ENCODE results near the gene SLC6A5. TPM values are rescaled to one million over a fixed set of nuclear protein-coding genes. Genes with fewer than 3 reads are reported as not detected.

SLC6A5 gene
- total RNA-seq, 1 experiment from 2014 or later, result not detected

DNA sequence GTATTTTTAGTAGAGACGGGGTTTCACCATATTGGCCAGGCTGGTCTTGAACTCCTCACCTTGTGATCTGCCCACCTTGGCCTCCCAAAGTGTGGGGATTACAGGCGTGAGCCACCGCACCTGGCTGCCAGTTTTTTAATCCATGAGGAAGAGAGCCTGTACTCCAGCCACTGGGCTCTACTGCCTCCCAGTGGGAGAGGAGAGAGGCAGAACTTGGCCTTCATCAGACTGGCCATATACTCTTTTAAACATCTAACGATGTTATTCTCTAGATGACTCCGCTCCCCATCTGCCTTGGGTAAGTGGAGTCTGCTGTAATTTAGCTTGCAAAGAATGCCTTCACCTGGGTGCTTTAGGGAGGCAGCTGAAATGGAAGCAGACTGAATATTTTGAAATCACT is 34.6 kb downstream of the SLC6A5 start:
- H3K27me3 ChIP-seq (replicated peaks; ENCODE audit: insufficient read depth, low read depth, low read length, poor library complexity), result no peaks in the 10 kb centered on the region
- no peak for TF ChIP-seq EZH2 (IDR thresholded peaks at IDR 0.05; ENCODE audit: borderline replicate concordance, low read depth, low read length, poor library complexity, severe bottlenecking)
- TF ChIP-seq, protein P1, sequence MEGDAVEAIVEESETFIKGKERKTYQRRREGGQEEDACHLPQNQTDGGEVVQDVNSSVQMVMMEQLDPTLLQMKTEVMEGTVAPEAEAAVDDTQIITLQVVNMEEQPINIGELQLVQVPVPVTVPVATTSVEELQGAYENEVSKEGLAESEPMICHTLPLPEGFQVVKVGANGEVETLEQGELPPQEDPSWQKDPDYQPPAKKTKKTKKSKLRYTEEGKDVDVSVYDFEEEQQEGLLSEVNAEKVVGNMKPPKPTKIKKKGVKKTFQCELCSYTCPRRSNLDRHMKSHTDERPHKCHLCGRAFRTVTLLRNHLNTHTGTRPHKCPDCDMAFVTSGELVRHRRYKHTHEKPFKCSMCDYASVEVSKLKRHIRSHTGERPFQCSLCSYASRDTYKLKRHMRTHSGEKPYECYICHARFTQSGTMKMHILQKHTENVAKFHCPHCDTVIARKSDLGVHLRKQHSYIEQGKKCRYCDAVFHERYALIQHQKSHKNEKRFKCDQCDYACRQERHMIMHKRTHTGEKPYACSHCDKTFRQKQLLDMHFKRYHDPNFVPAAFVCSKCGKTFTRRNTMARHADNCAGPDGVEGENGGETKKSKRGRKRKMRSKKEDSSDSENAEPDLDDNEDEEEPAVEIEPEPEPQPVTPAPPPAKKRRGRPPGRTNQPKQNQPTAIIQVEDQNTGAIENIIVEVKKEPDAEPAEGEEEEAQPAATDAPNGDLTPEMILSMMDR (conservative IDR thresholded peaks at IDR 0.05; ENCODE audit: low read depth, low read length), result no peak
- no peaks in the 10 kb centered on the region for H3K36me3 ChIP-seq (ENCODE audit: insufficient read depth, low read length, poor library complexity, severe bottlenecking)
- no peak overlapping the region for H3K4me3 ChIP-seq (ENCODE audit: low read depth, low read length, poor library complexity, severe bottlenecking)
- no peaks in the 10 kb centered on the region for H3K4me1 ChIP-seq (ENCODE audit: insufficient read depth, low read length, poor library complexity, severe bottlenecking)
- H3K27ac ChIP-seq (ENCODE audit: low read depth, low read length, poor library complexity, severe bottlenecking), result no peak overlapping the region
- intact Hi-C loops (cut with micrococcal nuclease; ENCODE audit: unreplicated experiment), result no loop called here
- no peak for DNase-seq (ENCODE audit: low spot score)
- no peaks in the 10 kb centered on the region for H3K9me3 ChIP-seq (ENCODE audit: low read depth, low read length, poor library complexity, severe bottlenecking)
- CTCF ChIA-PET, result no interaction called here
- no TSS peak for BruUV-seq (replicated peaks)
- POLR2A ChIA-PET (ENCODE audit: low non-redundant PET), result no interaction called here

DNA sequence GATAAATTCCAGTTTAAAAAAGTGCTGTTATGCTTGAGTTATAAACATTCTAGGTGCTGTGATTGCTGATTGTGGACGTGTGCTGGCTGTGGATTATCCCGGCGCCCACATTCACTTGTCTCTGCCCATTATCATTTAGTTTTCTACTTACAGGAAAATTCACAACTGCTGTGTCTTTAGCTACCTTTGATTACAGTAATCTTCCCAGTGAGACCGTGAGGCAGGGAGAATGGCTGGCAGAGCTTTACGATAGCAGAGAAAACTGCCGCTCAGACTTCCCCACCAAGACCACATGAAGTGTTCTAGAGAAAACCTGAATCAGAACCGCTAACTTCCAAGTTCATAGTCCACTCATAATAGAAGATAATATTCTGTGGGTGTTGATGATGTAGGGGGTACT is 35.4 kb downstream of the SLC6A5 start:
- ChIA-PET POLR2A (ENCODE audit: low non-redundant PET) (no interaction called here), CTCF (no interaction called here)
- H3K4me1 ChIP-seq (ENCODE audit: insufficient read depth, low read length, poor library complexity, severe bottlenecking), result no peaks in the 10 kb centered on the region
- no peaks in the 10 kb centered on the region for H3K36me3 ChIP-seq (ENCODE audit: insufficient read depth, low read length, poor library complexity, severe bottlenecking)
- no peaks in the 10 kb centered on the region for H3K9me3 ChIP-seq (ENCODE audit: low read depth, low read length, poor library complexity, severe bottlenecking)
- H3K27ac ChIP-seq (ENCODE audit: low read depth, low read length, poor library complexity, severe bottlenecking), result no peak overlapping the region
- no peak overlapping the region for H3K4me3 ChIP-seq (ENCODE audit: low read depth, low read length, poor library complexity, severe bottlenecking)
- DNase-seq (ENCODE audit: low spot score), result no peak
- no peaks in the 10 kb centered on the region for H3K27me3 ChIP-seq (replicated peaks; ENCODE audit: insufficient read depth, low read depth, low read length, poor library complexity)
- intact Hi-C loops (cut with micrococcal nuclease; ENCODE audit: unreplicated experiment), result no loop called here
- TF ChIP-seq, protein P1 (conservative IDR thresholded peaks at IDR 0.05; ENCODE audit: low read depth, low read length), result no peak
- TF ChIP-seq EZH2 (IDR thresholded peaks at IDR 0.05; ENCODE audit: borderline replicate concordance, low read depth, low read length, poor library complexity, severe bottlenecking), result no peak
- BruUV-seq (replicated peaks), result no TSS peak

DNA sequence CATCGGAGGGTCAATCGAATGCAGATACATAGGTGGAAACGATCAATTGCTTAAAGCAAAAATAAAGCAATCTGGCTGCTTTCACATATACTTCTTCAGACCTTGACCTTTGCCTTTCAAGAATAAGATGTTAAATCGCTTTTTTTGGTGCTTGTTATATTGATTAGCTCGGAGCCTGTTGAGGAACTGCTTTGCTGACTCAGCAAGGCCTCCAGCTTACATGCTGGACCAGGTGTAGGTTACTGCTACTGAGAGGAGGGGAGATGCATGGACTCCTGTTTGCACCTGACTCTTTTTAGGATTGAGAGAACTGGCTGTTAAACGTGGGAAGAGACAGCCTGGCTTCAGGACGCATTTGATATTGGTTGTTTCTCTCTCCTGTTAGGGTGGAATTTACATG is 38.7 kb downstream of the SLC6A5 start:
- no peak for DNase-seq (ENCODE audit: low spot score)
- intact Hi-C loops (cut with micrococcal nuclease; ENCODE audit: unreplicated experiment), result no loop called here
- H3K27ac ChIP-seq (ENCODE audit: low read depth, low read length, poor library complexity, severe bottlenecking), result no peak overlapping the region
- TF ChIP-seq, protein P1 (conservative IDR thresholded peaks at IDR 0.05; ENCODE audit: low read depth, low read length), result no peak
- no peak for TF ChIP-seq EZH2 (IDR thresholded peaks at IDR 0.05; ENCODE audit: borderline replicate concordance, low read depth, low read length, poor library complexity, severe bottlenecking)
- CTCF ChIA-PET, result no interaction called here
- no peaks in the 10 kb centered on the region for H3K4me1 ChIP-seq (ENCODE audit: insufficient read depth, low read length, poor library complexity, severe bottlenecking)
- BruUV-seq (replicated peaks), result no TSS peak
- H3K4me3 ChIP-seq (ENCODE audit: low read depth, low read length, poor library complexity, severe bottlenecking), result no peak overlapping the region
- no peaks in the 10 kb centered on the region for H3K36me3 ChIP-seq (ENCODE audit: insufficient read depth, low read length, poor library complexity, severe bottlenecking)
- POLR2A ChIA-PET (ENCODE audit: low non-redundant PET), result no interaction called here
- H3K27me3 ChIP-seq (replicated peaks; ENCODE audit: insufficient read depth, low read depth, low read length, poor library complexity), result no peaks in the 10 kb centered on the region
- no peaks in the 10 kb centered on the region for H3K9me3 ChIP-seq (ENCODE audit: low read depth, low read length, poor library complexity, severe bottlenecking)

All from A673 (cell line).